SK-N-SH (cell line): Measurements from ENCODE around the gene TMEM144. TPM values are rescaled to one million over a fixed set of nuclear protein-coding genes. Genes with fewer than 3 reads are reported as not detected.
"Not testable (repeated sequence)": the region's sequence is repeated elsewhere in the genome, so short reads cannot be mapped to it uniquely, and the experiment has no call there.

ENCODE experiments used
- CTCF ChIA-PET: fragments of 300-600, 350-600 bp; formaldehyde crosslinking; extraction: SDS; loops from one replicate; lab custom pipeline; 2021; lab: Yijun Ruan, JAX
- POLR2A ChIA-PET: fragments of 350-600 bp; sonication (Branson Sonifier 250); formaldehyde crosslinking; extraction: SDS; loops from one replicate; lab custom pipeline; 2020; ENCODE audit warnings: antibody characterized with exemption, inconsistent platforms; lab: Yijun Ruan, JAX
- DNase-seq: peaks from one replicate; pipeline ENCODE4 v3.0.0; 2012
- H2AFZ ChIP-seq: fragments of 200-600 bp; sonication (generic); 2 replicates; pipeline ENCODE4 v1.8.1; 2016; ENCODE audit warnings: antibody characterized with exemption, mild to moderate bottlenecking, low read depth
- H3F3A ChIP-seq: fragments of 200-600 bp; sonication (generic); replicated peaks from 2 replicates; pipeline ENCODE3; 2016; ENCODE audit warnings: antibody characterized with exemption, mild to moderate bottlenecking; ENCODE audit not compliant: insufficient read depth
- H3K27ac ChIP-seq, 2 experiments: fragments of 200-500 bp in 1 of 2; fragments of 200-600 bp in 1 of 2; sonication (Bioruptor generic) in 1 of 2; sonication (generic), shearing (Covaris generic) in 1 of 2; 2 replicates each; pipeline versions ENCODE4 v1.5.1 to v1.6.1; 2014 to 2016; ENCODE audit warnings: low read depth in 2 of 2, inconsistent platforms in 1 of 2, low read length in 1 of 2, mild to moderate bottlenecking in 1 of 2, mixed read lengths in 1 of 2
- H3K27me3 ChIP-seq: fragments of 200-600 bp; sonication (generic), shearing (Covaris generic); 2 replicates; pipeline ENCODE4 v1.6.1; 2016; ENCODE audit warnings: mixed run types; ENCODE audit not compliant: insufficient read depth
- H3K36me3 ChIP-seq, 2 experiments: fragments of 200-500 bp in 1 of 2; fragments of 200-600 bp in 1 of 2; sonication (Bioruptor generic) in 1 of 2; sonication (generic) in 1 of 2; replicated peaks in 1 of 2; 2 replicates each; pipeline versions ENCODE3 to v1.5.1; 2014 to 2016; ENCODE audit warnings: low read length in 1 of 2, mild to moderate bottlenecking in 1 of 2; ENCODE audit not compliant: insufficient read depth in 2 of 2, control insufficient read depth in 1 of 2
- H3K4me1 ChIP-seq, 2 experiments: fragments of 200-500 bp in 1 of 2; fragments of 200-600 bp in 1 of 2; sonication (Bioruptor generic) in 1 of 2; sonication (generic), shearing (Covaris generic) in 1 of 2; 2 replicates each; pipeline versions ENCODE4 v1.5.1 to v1.6.1; 2014 to 2016; ENCODE audit warnings: low read depth in 1 of 2, low read length in 1 of 2, mixed run types in 1 of 2; ENCODE audit not compliant: insufficient read depth in 2 of 2, control insufficient read depth in 1 of 2
- H3K4me2 ChIP-seq: fragments of 200-600 bp; sonication (generic), shearing (Covaris generic); 2 replicates; pipeline ENCODE4 v1.6.1; 2017; ENCODE audit warnings: mixed run types
- H3K4me3 ChIP-seq, 2 experiments: fragments of 200-500 bp in 1 of 2; fragments of 200-600 bp in 1 of 2; sonication (Bioruptor generic) in 1 of 2; sonication (generic), shearing (Covaris generic) in 1 of 2; 2 replicates each; pipeline versions ENCODE4 v1.5.1 to v1.8.1; 2014 to 2016; ENCODE audit warnings: low read depth in 2 of 2, inconsistent platforms in 1 of 2, low read length in 1 of 2, mild to moderate bottlenecking in 1 of 2, mixed read lengths in 1 of 2, moderate library complexity in 1 of 2
- H3K79me2 ChIP-seq: fragments of 200-600 bp; sonication (generic); 2 replicates; pipeline ENCODE4 v1.8.1; 2017; ENCODE audit warnings: mild to moderate bottlenecking; ENCODE audit not compliant: insufficient read depth
- H3K9ac ChIP-seq: fragments of 200-600 bp; sonication (generic); 2 replicates; pipeline ENCODE4 v1.6.1; 2017; ENCODE audit warnings: mixed run types
- H3K9me2 ChIP-seq: fragments of 200-600 bp; sonication (generic); 2 replicates; pipeline ENCODE4 v1.6.1; 2017; ENCODE audit warnings: mixed run types
- H3K9me3 ChIP-seq: fragments of 200-600 bp; sonication (generic); 2 replicates; pipeline ENCODE4 v1.6.1; 2017; ENCODE audit warnings: mixed run types, mild to moderate bottlenecking, moderate library complexity
- H4K20me1 ChIP-seq: fragments of 200-600 bp; sonication (generic); 2 replicates; pipeline ENCODE4 v1.6.1; 2017; ENCODE audit warnings: mild to moderate bottlenecking, mixed run types; ENCODE audit not compliant: insufficient read depth
- MXI1 ChIP-seq: IDR thresholded peaks from 2 replicates; pipeline ENCODE4 v1.6.1; 2012; ENCODE audit warnings: mild to moderate bottlenecking, low read depth, low read length, improper control_type of control experiment
- NFIC ChIP-seq: IDR thresholded peaks from 2 replicates; pipeline ENCODE4 v1.4.0; 2012; ENCODE audit warnings: borderline replicate concordance
- NRF1 ChIP-seq: IDR thresholded peaks from 2 replicates; pipeline ENCODE4 v1.6.1; 2012; ENCODE audit warnings: low read depth, mild to moderate bottlenecking, low read length
- PBX3 ChIP-seq: IDR thresholded peaks from 2 replicates; pipeline ENCODE4; 2012
- RFX5 ChIP-seq: IDR thresholded peaks from 2 replicates; pipeline ENCODE4 v1.6.1; 2012; ENCODE audit warnings: mild to moderate bottlenecking, improper control_type of control experiment, low read length
- TCF12 ChIP-seq: IDR thresholded peaks from 2 replicates; pipeline ENCODE4 v1.4.0; 2012
- ZBTB33 ChIP-seq: IDR thresholded peaks from 2 replicates; pipeline ENCODE4 v1.4.0; 2012; ENCODE audit warnings: low read depth, borderline replicate concordance
- WGBS: methylation state at CpG from one replicate; pipeline ENCODE4 v1.1.6; 2017; ENCODE audit warnings: low lambda C conversion rate; 5-methylcytosine and 5-hydroxymethylcytosine counted together
- polyA plus RNA-seq, 3 experiments: library from polyadenylated mRNA; depleted of rRNA; stranded (reverse); fragments of >200 nt; gene quantifications; 2 replicates each; pipeline ENCODE4 v1.2.3, GENCODE V29; 2012
- TF ChIP-seq, protein P1 (sequence below): fragments of 150-350 bp; IDR thresholded peaks from 2 replicates; pipeline ENCODE4 v1.6.1; 2016; ENCODE audit warnings: mild to moderate bottlenecking, low read depth, low read length
- TF ChIP-seq, protein P2 (sequence below): IDR thresholded peaks from 2 replicates; pipeline ENCODE4 v1.6.1; 2012; ENCODE audit warnings: mild to moderate bottlenecking, low read depth, low read length, moderate library complexity

Gene TMEM144
- polyA plus RNA-seq, 1 of the 3 experiments (the other 2 are of a cell fraction): not detected

DNA sequence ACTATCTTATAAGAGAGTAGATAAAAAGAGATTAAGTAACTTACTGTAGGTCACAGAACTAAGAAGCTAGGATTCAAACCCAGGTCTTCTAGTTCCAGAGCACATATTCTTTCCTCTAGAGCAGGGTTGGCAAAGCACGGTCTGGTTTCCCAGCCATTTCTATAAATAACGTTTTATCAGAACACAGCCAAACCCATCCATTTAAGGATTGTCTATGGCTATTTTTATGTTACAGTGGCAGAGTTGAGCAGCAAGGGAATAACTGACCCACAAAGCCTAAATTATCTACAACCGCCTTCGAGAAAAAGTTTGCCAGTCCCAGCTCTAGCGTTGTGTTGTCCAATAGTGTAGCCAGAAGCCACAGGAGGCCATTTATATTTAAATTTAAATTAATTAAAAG lies 7.5 kb downstream of the TMEM144 start (continued):
- no peak for TF ChIP-seq PBX3
- TF ChIP-seq MXI1: no peak
- no peak for TF ChIP-seq NRF1
- no peak for TF ChIP-seq ZBTB33
- TF ChIP-seq, protein P1, sequence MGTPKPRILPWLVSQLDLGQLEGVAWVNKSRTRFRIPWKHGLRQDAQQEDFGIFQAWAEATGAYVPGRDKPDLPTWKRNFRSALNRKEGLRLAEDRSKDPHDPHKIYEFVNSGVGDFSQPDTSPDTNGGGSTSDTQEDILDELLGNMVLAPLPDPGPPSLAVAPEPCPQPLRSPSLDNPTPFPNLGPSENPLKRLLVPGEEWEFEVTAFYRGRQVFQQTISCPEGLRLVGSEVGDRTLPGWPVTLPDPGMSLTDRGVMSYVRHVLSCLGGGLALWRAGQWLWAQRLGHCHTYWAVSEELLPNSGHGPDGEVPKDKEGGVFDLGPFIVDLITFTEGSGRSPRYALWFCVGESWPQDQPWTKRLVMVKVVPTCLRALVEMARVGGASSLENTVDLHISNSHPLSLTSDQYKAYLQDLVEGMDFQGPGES: no peak

DNA sequence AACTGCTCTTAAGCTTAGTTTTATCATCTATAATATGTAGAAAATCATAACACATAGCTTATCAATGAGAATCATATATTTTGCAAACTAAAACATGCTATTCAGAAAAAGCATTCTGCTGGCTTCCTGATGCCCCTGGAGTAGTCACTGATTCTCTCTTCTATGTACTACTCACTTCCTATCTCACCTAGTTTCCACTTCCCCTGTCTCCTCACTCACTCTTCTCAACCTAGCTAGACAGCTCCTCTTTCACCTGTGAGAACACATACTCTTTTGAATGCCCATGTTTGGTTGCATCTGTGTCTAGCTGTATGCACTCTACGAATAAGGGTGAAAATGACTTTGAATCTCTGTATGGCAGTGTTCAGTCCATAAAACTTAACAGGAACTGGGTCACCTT lies 9.3 kb downstream of the TMEM144 start:
- no peak overlapping the region for H3K27ac ChIP-seq
- no peaks in the 10 kb centered on the region for H3K4me1 ChIP-seq
- WGBS: 28% methylated on average over 1 of the region's 1 CpG
- H3K9ac ChIP-seq: no peak overlapping the region
- H2AFZ ChIP-seq: no peak overlapping the region
- H3F3A ChIP-seq: no peaks in the 10 kb centered on the region
- H4K20me1 ChIP-seq: no peaks in the 10 kb centered on the region
- ChIA-PET POLR2A (no interaction called here), CTCF (no interaction called here)
- H3K36me3 ChIP-seq: no peaks in the 10 kb centered on the region
- no peak overlapping the region for H3K4me2 ChIP-seq
- no peak overlapping the region for H3K4me3 ChIP-seq
- no peak for DNase-seq
- no peaks in the 10 kb centered on the region for H3K79me2 ChIP-seq
- H3K9me2 ChIP-seq: no peaks in the 10 kb centered on the region
- TF ChIP-seq RFX5 (no peak), MXI1 (no peak), PBX3 (no peak), TCF12 (no peak), NFIC (no peak)
- TF ChIP-seq, protein P2, sequence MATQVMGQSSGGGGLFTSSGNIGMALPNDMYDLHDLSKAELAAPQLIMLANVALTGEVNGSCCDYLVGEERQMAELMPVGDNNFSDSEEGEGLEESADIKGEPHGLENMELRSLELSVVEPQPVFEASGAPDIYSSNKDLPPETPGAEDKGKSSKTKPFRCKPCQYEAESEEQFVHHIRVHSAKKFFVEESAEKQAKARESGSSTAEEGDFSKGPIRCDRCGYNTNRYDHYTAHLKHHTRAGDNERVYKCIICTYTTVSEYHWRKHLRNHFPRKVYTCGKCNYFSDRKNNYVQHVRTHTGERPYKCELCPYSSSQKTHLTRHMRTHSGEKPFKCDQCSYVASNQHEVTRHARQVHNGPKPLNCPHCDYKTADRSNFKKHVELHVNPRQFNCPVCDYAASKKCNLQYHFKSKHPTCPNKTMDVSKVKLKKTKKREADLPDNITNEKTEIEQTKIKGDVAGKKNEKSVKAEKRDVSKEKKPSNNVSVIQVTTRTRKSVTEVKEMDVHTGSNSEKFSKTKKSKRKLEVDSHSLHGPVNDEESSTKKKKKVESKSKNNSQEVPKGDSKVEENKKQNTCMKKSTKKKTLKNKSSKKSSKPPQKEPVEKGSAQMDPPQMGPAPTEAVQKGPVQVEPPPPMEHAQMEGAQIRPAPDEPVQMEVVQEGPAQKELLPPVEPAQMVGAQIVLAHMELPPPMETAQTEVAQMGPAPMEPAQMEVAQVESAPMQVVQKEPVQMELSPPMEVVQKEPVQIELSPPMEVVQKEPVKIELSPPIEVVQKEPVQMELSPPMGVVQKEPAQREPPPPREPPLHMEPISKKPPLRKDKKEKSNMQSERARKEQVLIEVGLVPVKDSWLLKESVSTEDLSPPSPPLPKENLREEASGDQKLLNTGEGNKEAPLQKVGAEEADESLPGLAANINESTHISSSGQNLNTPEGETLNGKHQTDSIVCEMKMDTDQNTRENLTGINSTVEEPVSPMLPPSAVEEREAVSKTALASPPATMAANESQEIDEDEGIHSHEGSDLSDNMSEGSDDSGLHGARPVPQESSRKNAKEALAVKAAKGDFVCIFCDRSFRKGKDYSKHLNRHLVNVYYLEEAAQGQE: no peak
- no peaks in the 10 kb centered on the region for H3K27me3 ChIP-seq
- no peaks in the 10 kb centered on the region for H3K9me3 ChIP-seq

DNA sequence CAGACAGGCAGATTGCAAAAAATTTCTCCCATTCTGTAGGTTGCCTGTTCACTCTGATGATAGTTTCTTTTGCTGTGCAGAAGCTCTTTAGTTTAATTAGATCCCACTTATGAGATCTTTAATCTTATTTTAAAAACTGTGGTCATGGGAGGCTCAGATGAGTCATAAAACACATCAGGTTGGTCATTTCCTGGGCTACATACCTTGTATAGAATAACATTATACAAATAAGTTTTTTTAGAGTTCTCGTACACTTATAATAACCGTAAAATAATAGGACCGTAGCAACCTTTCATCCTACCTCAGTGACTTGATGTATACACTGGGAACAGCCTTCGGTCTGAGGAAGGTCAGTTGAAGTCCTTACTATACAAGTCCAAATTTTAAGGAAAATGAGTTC lies 14.0 kb downstream of the TMEM144 start:
- H3K4me3 ChIP-seq, H3K9me3 ChIP-seq, H3K27ac ChIP-seq, H3K36me3 ChIP-seq, H3K9me2 ChIP-seq, H3K9ac ChIP-seq, H2AFZ ChIP-seq, H4K20me1 ChIP-seq, H3K27me3 ChIP-seq, H3K79me2 ChIP-seq, H3F3A ChIP-seq, DNase-seq, CTCF ChIA-PET, H3K4me1 ChIP-seq, POLR2A ChIA-PET, H3K4me2 ChIP-seq: not testable (repeated sequence)
- 85% methylated on average over 4 of the region's 4 CpGs for WGBS

DNA sequence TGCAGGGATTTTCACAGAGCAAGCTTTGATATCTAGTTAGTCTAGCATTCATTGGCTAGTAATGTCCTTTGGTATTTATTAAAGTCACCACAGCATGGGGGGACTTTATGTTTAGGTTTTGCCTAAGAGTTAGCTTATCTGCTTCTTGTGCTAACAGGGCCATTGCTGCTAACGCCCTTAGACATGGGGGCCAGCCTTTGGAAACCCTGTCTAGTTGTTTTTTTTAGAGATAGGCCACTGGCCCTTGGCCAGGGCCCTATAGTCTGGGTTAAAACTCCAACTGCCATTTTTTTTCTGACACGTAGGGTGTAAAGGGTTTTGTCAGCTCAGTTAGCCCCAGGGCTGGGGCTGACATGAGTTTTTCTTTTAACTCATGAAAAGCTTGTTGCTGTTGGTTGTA lies 14.7 kb downstream of the TMEM144 start:
- H3K36me3 ChIP-seq, H3K79me2 ChIP-seq, H3F3A ChIP-seq, H3K4me1 ChIP-seq, H4K20me1 ChIP-seq, H3K4me3 ChIP-seq, H3K4me2 ChIP-seq, H3K27me3 ChIP-seq, H3K9me2 ChIP-seq, H2AFZ ChIP-seq, H3K9me3 ChIP-seq, CTCF ChIA-PET, POLR2A ChIA-PET, H3K9ac ChIP-seq, H3K27ac ChIP-seq, DNase-seq: not testable (repeated sequence)
- 35% methylated on average over 2 of the region's 2 CpGs for WGBS
